H9 (cell line): ENCODE measurements around the gene AHI1. TPM values are rescaled to one million over a fixed set of nuclear protein-coding genes. Genes with fewer than 3 reads are reported as not detected.

Experiments
- DNase-seq: peaks from one replicate; pipeline ENCODE4 v3.0.0-alpha.2; 2017
- H2AFZ ChIP-seq: one replicate; pipeline ENCODE4 v1.6.1; 2013; ENCODE audit warnings: mild to moderate bottlenecking, low read length, control low read depth, moderate library complexity
- H2AK5ac ChIP-seq: 2 replicates; pipeline ENCODE4 v1.6.1; 2013; ENCODE audit warnings: low read length, control low read depth, mixed read lengths; ENCODE audit not compliant: insufficient read length
- H2BK120ac ChIP-seq: one replicate; pipeline ENCODE4 v1.6.1; 2013; ENCODE audit warnings: low read depth, mild to moderate bottlenecking, low read length, control low read depth, inconsistent platforms; ENCODE audit not compliant: poor library complexity, severe bottlenecking
- H2BK12ac ChIP-seq: 2 replicates; pipeline ENCODE4 v1.6.1; 2013; ENCODE audit warnings: low read length, control low read depth, mixed read lengths, low read depth; ENCODE audit not compliant: insufficient read length
- H2BK15ac ChIP-seq: 2 replicates; pipeline ENCODE4 v1.6.1; 2013; ENCODE audit warnings: low read depth, low read length, control low read depth
- H2BK20ac ChIP-seq: one replicate; pipeline ENCODE4 v1.6.1; 2013; ENCODE audit warnings: low read depth, mild to moderate bottlenecking, low read length, control low read depth, inconsistent platforms; ENCODE audit not compliant: poor library complexity, severe bottlenecking
- H2BK5ac ChIP-seq: 2 replicates; pipeline ENCODE4 v1.6.1; 2013; ENCODE audit warnings: low read length, control low read depth, mixed read lengths; ENCODE audit not compliant: insufficient read length
- H3K14ac ChIP-seq: 2 replicates; pipeline ENCODE4 v1.6.1; 2013; ENCODE audit warnings: low read length, control low read depth; ENCODE audit not compliant: insufficient read depth
- H3K18ac ChIP-seq: 2 replicates; pipeline ENCODE4 v1.6.1; 2013; ENCODE audit warnings: low read depth, mild to moderate bottlenecking, mixed read lengths, low read length, control low read depth; ENCODE audit not compliant: insufficient read length
- H3K23ac ChIP-seq: 2 replicates; pipeline ENCODE4 v1.6.1; 2013; ENCODE audit warnings: low read length, control low read depth, mixed read lengths, low read depth; ENCODE audit not compliant: insufficient read length
- H3K23me2 ChIP-seq: 2 replicates; pipeline ENCODE4 v1.6.1; 2013; ENCODE audit warnings: low read depth, mild to moderate bottlenecking, mixed read lengths, low read length, control low read depth; ENCODE audit not compliant: insufficient read length, poor library complexity, severe bottlenecking
- H3K27ac ChIP-seq: 2 replicates; pipeline ENCODE4 v1.5.1; 2013; ENCODE audit warnings: low read length, control low read depth, mixed read lengths, low read depth; ENCODE audit not compliant: insufficient read length
- H3K27me3 ChIP-seq: 2 replicates; pipeline ENCODE4 v1.6.1; 2013; ENCODE audit warnings: low read length, control low read depth, inconsistent platforms; ENCODE audit not compliant: insufficient read depth
- H3K4ac ChIP-seq: 2 replicates; pipeline ENCODE4 v1.6.1; 2013; ENCODE audit warnings: low read depth, mild to moderate bottlenecking, control low read depth, inconsistent platforms, low read length, moderate library complexity
- H3K4me1 ChIP-seq: 2 replicates; pipeline ENCODE4 v1.6.1; 2013; ENCODE audit warnings: low read length, control low read depth, inconsistent platforms; ENCODE audit not compliant: insufficient read depth
- H3K4me2 ChIP-seq: 2 replicates; pipeline ENCODE4 v1.6.1; 2013; ENCODE audit warnings: low read length, control low read depth, mixed read lengths; ENCODE audit not compliant: insufficient read length, insufficient read depth
- H3K56ac ChIP-seq: 2 replicates; pipeline ENCODE4 v1.6.1; 2013; ENCODE audit warnings: low read depth, mild to moderate bottlenecking, mixed read lengths, low read length, control low read depth; ENCODE audit not compliant: insufficient read length
- H3K79me1 ChIP-seq: 2 replicates; pipeline ENCODE4 v1.6.1; 2013; ENCODE audit warnings: low read depth, mild to moderate bottlenecking, moderate library complexity, low read length, control low read depth, inconsistent platforms; ENCODE audit not compliant: insufficient read depth, poor library complexity, severe bottlenecking
- H3K79me2 ChIP-seq: 2 replicates; pipeline ENCODE4 v1.6.1; 2013; ENCODE audit warnings: low read length, control low read depth, inconsistent platforms; ENCODE audit not compliant: insufficient read depth
- H3K9ac ChIP-seq: 2 replicates; pipeline ENCODE4 v1.6.1; 2013; ENCODE audit warnings: low read length, control low read depth, mixed read lengths; ENCODE audit not compliant: insufficient read length; ENCODE audit errors: extremely low read depth
- H3K9me3 ChIP-seq: one replicate; pipeline ENCODE4 v1.6.1; 2013; ENCODE audit warnings: low read depth, low read length, inconsistent platforms; ENCODE audit not compliant: control insufficient read depth
- H3T11ph ChIP-seq: one replicate; pipeline ENCODE4 v1.6.1; 2013; ENCODE audit warnings: mild to moderate bottlenecking, low read length, control low read depth, inconsistent platforms
- H4K20me1 ChIP-seq: one replicate; pipeline ENCODE4 v1.6.1; 2013; ENCODE audit not compliant: control insufficient read depth, insufficient read length, insufficient read depth
- H4K5ac ChIP-seq: 2 replicates; pipeline ENCODE4 v1.6.1; 2013; ENCODE audit warnings: low read depth, mild to moderate bottlenecking, mixed read lengths, low read length, control low read depth; ENCODE audit not compliant: insufficient read length
- H4K8ac ChIP-seq: replicated peaks from 2 replicates; pipeline ENCODE4 v1.6.1; 2013; ENCODE audit warnings: low read length, control low read depth, mixed read lengths, low read depth; ENCODE audit not compliant: insufficient read length
- H4K91ac ChIP-seq: 2 replicates; pipeline ENCODE4 v1.6.1; 2013; ENCODE audit warnings: low read depth, mild to moderate bottlenecking, moderate library complexity, mixed read lengths, low read length, control low read depth; ENCODE audit not compliant: insufficient read length
- H3K27ac Mint-ChIP-seq, 3 experiments: 2 replicates in 2 of 3; 3 replicates in 1 of 3; pipeline ENCODE4 v1.8.0; 2020 to 2021; ENCODE audit warnings: mixed read lengths in 3 of 3, mild to moderate bottlenecking in 1 of 3, moderate library complexity in 1 of 3
- H3K27me3 Mint-ChIP-seq: 2 replicates; pipeline ENCODE4 v1.8.0; 2021; ENCODE audit warnings: low read depth, mild to moderate bottlenecking, moderate library complexity, mixed read lengths
- H3K36me3 Mint-ChIP-seq, 3 experiments: 2 replicates in 2 of 3; 3 replicates in 1 of 3; pipeline ENCODE4 v1.8.0; 2020 to 2021; ENCODE audit warnings: low read depth in 3 of 3, mixed read lengths in 3 of 3; ENCODE audit not compliant: insufficient read depth in 1 of 3
- H3K4me1 Mint-ChIP-seq, 2 experiments: 2 replicates each; pipeline ENCODE4 v1.8.0; 2020; ENCODE audit warnings: mixed read lengths in 2 of 2
- H3K4me3 Mint-ChIP-seq, 2 experiments: 2 replicates in 1 of 2; 3 replicates in 1 of 2; pipeline ENCODE4 v1.8.0; 2020 to 2021; ENCODE audit warnings: mild to moderate bottlenecking in 2 of 2, mixed read lengths in 2 of 2, moderate library complexity in 1 of 2
- H3K9me3 Mint-ChIP-seq, 2 experiments: 2 replicates in 1 of 2; 3 replicates in 1 of 2; pipeline ENCODE4 v1.8.0; 2020; ENCODE audit warnings: mild to moderate bottlenecking in 2 of 2, mixed read lengths in 2 of 2, moderate library complexity in 1 of 2
- CTCF ChIP-seq: fragments of 200-600 bp; sonication (generic); conservative IDR thresholded peaks from 3 replicates; pipeline ENCODE4 v1.8.0; 2021; ENCODE audit warnings: antibody characterized with exemption, mild to moderate bottlenecking
- WGBS: extraction: QIAGEN DNeasy Blood & Tissue Kit; methylation state at CpG from one replicate; pipeline ENCODE4 v1.1.7; 2013; ENCODE audit warnings: missing lambda C conversion rate, low lambda C conversion rate, mixed read lengths; ENCODE audit not compliant: insufficient read length; ENCODE audit errors: extremely low coverage; 5-methylcytosine and 5-hydroxymethylcytosine counted together
- total RNA-seq: library from RNA; stranded (reverse); gene quantifications from 2 replicates; pipeline ENCODE4 v1.2.1, GENCODE V29; 2021

The AHI1 gene
- total RNA-seq, 1 experiment from 2014 or later, result 9.9 TPM

DNA sequence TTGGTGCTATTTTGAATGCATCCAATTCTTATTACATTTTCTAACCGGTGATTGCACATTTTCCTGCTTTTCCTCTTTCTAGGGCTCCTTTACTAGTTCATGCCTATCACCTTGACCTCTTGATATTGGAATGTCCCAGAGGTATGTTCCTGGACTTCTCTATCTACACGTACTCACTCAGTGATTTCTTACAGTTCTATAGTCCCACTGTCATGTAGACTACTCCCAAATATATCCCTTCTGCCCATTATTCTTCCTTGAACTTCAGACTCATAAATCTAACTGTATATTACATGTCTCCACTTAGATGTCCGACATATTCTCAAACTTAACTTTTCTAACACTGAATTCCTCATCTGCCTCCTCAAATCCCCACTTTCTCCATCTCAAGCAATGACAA lies 7.2 kb upstream of the AHI1 start:
- peak overlapping the region in 1 of 3 experiments; percentile 34; a peak in 3 of 7 replicates for H3K27ac Mint-ChIP-seq
- no peak for DNase-seq

More for the DNA sequence above, 7.2 kb upstream of the AHI1 start:
- no peak for TF ChIP-seq CTCF
- Histone ChIP-seq H3K4ac (no peak overlapping the region), H3K18ac (no peak overlapping the region), H3K79me1 (no peaks in the 10 kb centered on the region), H2BK15ac (no peak overlapping the region), H4K91ac (no peak overlapping the region), H3K23me2 (no peaks in the 10 kb centered on the region), H3K79me2 (no peaks in the 10 kb centered on the region), H3T11ph (no peak overlapping the region), H4K8ac (no peak overlapping the region), H2AFZ (no peak overlapping the region), H3K56ac (no peak overlapping the region), H2AK5ac (no peak overlapping the region), H3K27ac (no peak overlapping the region), H2BK5ac (no peak overlapping the region), H2BK20ac (no peak overlapping the region), H3K23ac (no peak overlapping the region), H3K27me3 (no peaks in the 10 kb centered on the region), H3K4me2 (no peak overlapping the region), H4K5ac (no peak overlapping the region), H3K4me1 (peaks cover 4% of the 10 kb centered on the region; the same call in 1 of the 2 replicates), H3K9me3 (no peaks in the 10 kb centered on the region), H3K9ac (no peak overlapping the region), H4K20me1 (no peaks in the 10 kb centered on the region), H3K14ac (no peak overlapping the region), H2BK12ac (no peak overlapping the region), H2BK120ac (no peak overlapping the region)
- H3K4me1 Mint-ChIP-seq, result peaks cover 19 to 24% of the 10 kb centered on the region in 2 experiments
- no peaks in the 10 kb centered on the region for H3K36me3 Mint-ChIP-seq
- H3K27me3 Mint-ChIP-seq, result no peaks in the 10 kb centered on the region
- no CpG with 5 or more reads among the region's 3 CpGs for WGBS
- no peaks in the 10 kb centered on the region for H3K9me3 Mint-ChIP-seq
- H3K4me3 Mint-ChIP-seq, result no peak overlapping the region
